Midbrain (tissue), 1 donor: ENCODE results near the gene TGFBR3L.

Source experiments
- DNase-seq: peaks from one replicate; lab custom pipeline; 2025; lab: John Stamatoyannopoulos, UW

The TGFBR3L gene

GRCh38 chr19:7904074-7905020 lies 10.3 kb upstream of the TGFBR3L start:
- peak; percentile 78 for DNase-seq

- DNase-seq: no peak
Measured at GRCh38 chr19:7905268-7905667, 9.4 kb upstream of the TGFBR3L start.

GRCh38 chr19:7905859-7906258 lies 8.8 kb upstream of the TGFBR3L start:
- DNase-seq: no peak

- DNase-seq: no peak
Measured at GRCh38 chr19:7907122-7907521, 7.5 kb upstream of the TGFBR3L start.

GRCh38 chr19:7907544-7907943 lies 7.1 kb upstream of the TGFBR3L start:
- no peak for DNase-seq

GRCh38 chr19:7908078-7908699 lies 6.4 kb upstream of the TGFBR3L start:
- DNase-seq: no peak

GRCh38 chr19:7908742-7909461 lies 5.7 kb upstream of the TGFBR3L start:
- no peak for DNase-seq

- no peak for DNase-seq
Measured at GRCh38 chr19:7909471-7910067, 5.1 kb upstream of the TGFBR3L start.

- no peak for DNase-seq
Measured at GRCh38 chr19:7910321-7911161, 4.1 kb upstream of the TGFBR3L start.

- no peak for DNase-seq
Measured at GRCh38 chr19:7911508-7912143, 3.0 kb upstream of the TGFBR3L start.

GRCh38 chr19:7912144-7912696 lies 2.4 kb upstream of the TGFBR3L start:
- no peak for DNase-seq

GRCh38 chr19:7912697-7913564 lies 1.7 kb upstream of the TGFBR3L start:
- no peak for DNase-seq

GRCh38 chr19:7913652-7914051 lies 978 bp upstream of the TGFBR3L start:
- DNase-seq: no peak

GRCh38 chr19:7914099-7914498 lies 531 bp upstream of the TGFBR3L start:
- no peak for DNase-seq

- DNase-seq: no peak
Measured at GRCh38 chr19:7915250-7916102, 846 bp downstream of the TGFBR3L start.

GRCh38 chr19:7916103-7916954 lies 1.7 kb downstream of the TGFBR3L start:
- no peak for DNase-seq

- DNase-seq: no peak
Measured at GRCh38 chr19:7916955-7917266, 2.3 kb downstream of the TGFBR3L start.
